ENCODE measurements around the gene SLC39A2.
"Not testable (repeated sequence)": the region's sequence is repeated elsewhere in the genome, so short reads cannot be mapped to it uniquely, and the experiment has no call there.

Gene SLC39A2

GRCh38 chr14:21026274-21026987 is 27.3 kb downstream of the SLC39A2 start:
- no peak for DNase-seq

- DNase-seq, result no peak
These were observed 27.9 kb downstream of the SLC39A2 start for GRCh38 chr14:21026988-21027315.

GRCh38 chr14:21029917-21030316 is 30.8 kb downstream of the SLC39A2 start, which contains the start of gene TPPP2:
Gene TPPP2 (plus strand): TSS chr14:21030217. CDS start chr14:21030582, 365 bp downstream.
- DNase-seq, result no peak

GRCh38 chr14:21030531-21030930 is 31.4 kb downstream of the SLC39A2 start:
- DNase-seq, result no peak

- no peak for DNase-seq
These were observed 33.4 kb downstream of the SLC39A2 start for GRCh38 chr14:21032326-21033132.

- no peak for DNase-seq
These were observed 34.1 kb downstream of the SLC39A2 start for GRCh38 chr14:21033133-21033698.

GRCh38 chr14:21034707-21035106 is 35.6 kb downstream of the SLC39A2 start, which contains the start of gene RNASE13:
Gene RNASE13 (minus strand): TSS chr14:21034807. CDS start chr14:21034288, 519 bp downstream.
- DNase-seq, result no peak

GRCh38 chr14:21036751-21037150 is 37.7 kb downstream of the SLC39A2 start:
- DNase-seq, result no peak

GRCh38 chr14:21037156-21037555 is 38.1 kb downstream of the SLC39A2 start:
- no peak for DNase-seq

- no peak for DNase-seq
These were observed 39.6 kb downstream of the SLC39A2 start for GRCh38 chr14:21038441-21039422.

- DNase-seq, result no peak
These were observed 40.7 kb downstream of the SLC39A2 start for GRCh38 chr14:21039585-21040369.

- DNase-seq, result no peak
These were observed 41.4 kb downstream of the SLC39A2 start for GRCh38 chr14:21040370-21040925.

- not testable (repeated sequence) for DNase-seq
These were observed 41.8 kb downstream of the SLC39A2 start for GRCh38 chr14:21040941-21041340.

- no peak for DNase-seq
These were observed 42.8 kb downstream of the SLC39A2 start, which contains the start of gene RNASE7 for GRCh38 chr14:21041676-21042433. Gene RNASE7 (plus strand): TSS chr14:21042362. CDS start chr14:21042993, 631 bp downstream.

- DNase-seq, result no peak
These were observed 43.8 kb downstream of the SLC39A2 start for GRCh38 chr14:21042918-21043317.

- DNase-seq, result no peak
These were observed 44.4 kb downstream of the SLC39A2 start for GRCh38 chr14:21043387-21043973.

- no peak for DNase-seq
These were observed 45.0 kb downstream of the SLC39A2 start for GRCh38 chr14:21043974-21044618.

- no peak for DNase-seq
These were observed 48.3 kb downstream of the SLC39A2 start for GRCh38 chr14:21047378-21047781.

- no peak for DNase-seq
These were observed 49.5 kb downstream of the SLC39A2 start for GRCh38 chr14:21048638-21049037.
